ENCODE results near the gene FHOD3.

The FHOD3 gene

DNA sequence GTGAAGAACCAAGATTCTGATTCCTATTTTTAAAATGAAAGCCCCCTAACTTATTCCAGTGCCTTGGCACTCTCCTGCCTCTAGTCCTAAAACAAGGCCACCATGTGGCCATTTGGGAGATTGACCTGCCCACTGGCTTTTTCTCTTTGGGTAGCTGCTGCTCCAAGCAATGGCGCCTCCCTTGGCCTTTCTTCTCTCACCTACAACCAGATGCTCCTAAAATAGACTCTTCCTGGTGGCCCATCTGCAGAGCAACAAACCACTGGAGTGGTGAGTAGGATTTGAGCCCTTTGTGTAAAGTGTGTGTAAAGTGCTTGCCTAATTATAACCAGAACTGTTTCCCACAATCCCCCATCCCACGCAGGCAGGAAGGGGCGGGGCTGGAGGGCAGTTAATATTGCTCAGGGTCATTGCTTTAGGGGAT lies 114.2 kb downstream of the FHOD3 start:
- POLR2A ChIA-PET: no interaction called here

GRCh38 chr18:36412778-36413177 lies 115.3 kb downstream of the FHOD3 start:
- Histone ChIP-seq H3K9me3 (ENCODE audit: control insufficient read depth, insufficient read depth, low read depth, low read length) (no peaks in the 10 kb centered on the region), H3K27ac (ENCODE audit: extremely low read depth, low read depth, low read length) (no peak overlapping the region), H3K36me3 (ENCODE audit: control insufficient read depth in 2 of 2, insufficient read depth in 1 of 2, low read length in 2 of 2) (no peaks in the 10 kb centered on the region), H3K4me1 (ENCODE audit: control insufficient read depth, insufficient read depth, low read length) (no peaks in the 10 kb centered on the region), H3K4me3 (ENCODE audit: low read depth, low read length) (no peak overlapping the region)
- CTCF ChIA-PET: interaction anchor here (0.5 to 3.7 kb wide), 16 partner anchors 8 to 395 kb away, joined by 3 to 23 read pairs (median 4); no protein-coding TSS in a partner anchor
- no peak for TF ChIP-seq ZNF248 (tag by site-specific recombination; IDR thresholded peaks at IDR 0.05)
- TF ChIP-seq ZNF155 (tag by site-specific recombination; IDR thresholded peaks at IDR 0.05): no peak
- POLR2A ChIA-PET: no interaction called here

More for the DNA sequence above, 114.2 kb downstream of the FHOD3 start:
- H3K4me1 ChIP-seq (ENCODE audit: control insufficient read depth, insufficient read depth, low read length): no peaks in the 10 kb centered on the region
- no peaks in the 10 kb centered on the region for H3K9me3 ChIP-seq (ENCODE audit: control insufficient read depth, insufficient read depth, low read depth, low read length)
- CTCF ChIA-PET: interaction anchor here (0.7 to 3.7 kb wide), 14 partner anchors 9 to 728 kb away, joined by 3 to 23 read pairs (median 4); no protein-coding TSS in a partner anchor
- TF ChIP-seq YY2 (tag by site-specific recombination; IDR thresholded peaks at IDR 0.05) (no peak), ZNF791 (tag by site-specific recombination; IDR thresholded peaks at IDR 0.05) (no peak), ZNF692 (tag by site-specific recombination; IDR thresholded peaks at IDR 0.05) (no peak), ZNF596 (tag by site-specific recombination; IDR thresholded peaks at IDR 0.05) (no peak), ZNF76 (tag by site-specific recombination; IDR thresholded peaks at IDR 0.05; ENCODE audit: borderline replicate concordance, low read depth) (no peak), ZNF747 (tag by site-specific recombination; IDR thresholded peaks at IDR 0.05) (no peak), KLF10 (tag by site-specific recombination; IDR thresholded peaks at IDR 0.05) (no peak), OSR2 (tag by site-specific recombination; IDR thresholded peaks at IDR 0.05) (no peak), ZNF623 (tag by site-specific recombination; IDR thresholded peaks at IDR 0.05) (no peak), ZNF837 (tag by site-specific recombination; IDR thresholded peaks at IDR 0.05) (no peak), ZNF10 (tag by site-specific recombination; IDR thresholded peaks at IDR 0.05) (no peak), HOXA7 (CRISPR knock-in tag; IDR thresholded peaks at IDR 0.05; ENCODE audit: borderline replicate concordance) (no peak), ZNF701 (tag by site-specific recombination; IDR thresholded peaks at IDR 0.05) (no peak), ZNF670 (tag by site-specific recombination; IDR thresholded peaks at IDR 0.05; ENCODE audit: low read depth) (no peak)
- no peak overlapping the region for H3K27ac ChIP-seq (ENCODE audit: extremely low read depth, low read depth, low read length)
- H3K36me3 ChIP-seq (ENCODE audit: control insufficient read depth in 2 of 2, insufficient read depth in 1 of 2, low read length in 2 of 2): no peaks in the 10 kb centered on the region
- H3K4me3 ChIP-seq (ENCODE audit: low read depth, low read length): no peak overlapping the region

GRCh38 chr18:36415171-36415570 lies 117.7 kb downstream of the FHOD3 start:
- Histone ChIP-seq H3K27ac (ENCODE audit: extremely low read depth, low read depth, low read length) (no peak overlapping the region), H3K36me3 (ENCODE audit: control insufficient read depth in 2 of 2, insufficient read depth in 1 of 2, low read length in 2 of 2) (no peaks in the 10 kb centered on the region), H3K4me3 (ENCODE audit: low read depth, low read length) (no peak overlapping the region), H3K9me3 (ENCODE audit: control insufficient read depth, insufficient read depth, low read depth, low read length) (no peaks in the 10 kb centered on the region), H3K4me1 (ENCODE audit: control insufficient read depth, insufficient read depth, low read length) (no peaks in the 10 kb centered on the region)
- POLR2A ChIA-PET: no interaction called here
- CTCF ChIA-PET: no interaction called here
- no peak; the same call in 1 of the 2 replicates for TF ChIP-seq PRDM1 (tag by site-specific recombination; IDR thresholded peaks at IDR 0.05)
- TF ChIP-seq MYNN (tag by site-specific recombination; IDR thresholded peaks at IDR 0.05; ENCODE audit: borderline replicate concordance): no peak
- no peak for TF ChIP-seq ZNF600 (tag by site-specific recombination; IDR thresholded peaks at IDR 0.05)
- TF ChIP-seq ZBTB44 (tag by site-specific recombination; IDR thresholded peaks at IDR 0.05): no peak
- TF ChIP-seq SP7 (tag by site-specific recombination; IDR thresholded peaks at IDR 0.05): no peak
- TF ChIP-seq GLIS2 (tag by site-specific recombination; IDR thresholded peaks at IDR 0.05): no peak
- no peak for TF ChIP-seq ZFP69B (tag by site-specific recombination; IDR thresholded peaks at IDR 0.05)
- TF ChIP-seq ZNF292 (tag by site-specific recombination; IDR thresholded peaks at IDR 0.05; ENCODE audit: borderline replicate concordance, low read depth): no peak
- TF ChIP-seq PRDM6 (tag by site-specific recombination; IDR thresholded peaks at IDR 0.05): no peak
- TF ChIP-seq ZFP3 (tag by site-specific recombination; IDR thresholded peaks at IDR 0.05; ENCODE audit: low read depth): no peak
- no peak for TF ChIP-seq ZBTB17 (tag by site-specific recombination; IDR thresholded peaks at IDR 0.05)
- no peak for TF ChIP-seq ZNF571 (tag by site-specific recombination; IDR thresholded peaks at IDR 0.05)
- no peak for TF ChIP-seq ZBTB1 (tag by site-specific recombination; IDR thresholded peaks at IDR 0.05)
- no peak for TF ChIP-seq ZBTB21 (tag by site-specific recombination; IDR thresholded peaks at IDR 0.05)
- no peak for TF ChIP-seq GLI2 (tag by site-specific recombination; IDR thresholded peaks at IDR 0.05; ENCODE audit: borderline replicate concordance, low read depth)
